Psoas muscle (tissue), 8 donors: Measurements from ENCODE around the gene SAE1. TPM values are rescaled to one million over a fixed set of nuclear protein-coding genes. Genes with fewer than 3 reads are reported as not detected.
A peak's percentile ranks its signal among the peaks of the same experiment; 100 is the strongest.

Experiments
- ATAC-seq, 4 donors: fragments of 200-7000 bp; cut with Tn5 transposase; one replicate each; pipeline ENCODE4 v1.9.1; 2020; ENCODE audit warnings: moderate library complexity in 3 of 4, mild to moderate bottlenecking in 2 of 4
- DNase-seq, 2 donors: peaks; one replicate each; pipeline ENCODE4 v3.0.0-alpha.2; 2020
- H3K27ac ChIP-seq: fragments of 200-600 bp; one replicate; pipeline ENCODE4 v1.8.0; 2022
- H3K27me3 ChIP-seq, 3 donors: fragments of 200-600 bp in 1 of 3; one replicate each; pipeline versions ENCODE4 v1.6.1 to v1.8.0; 2013 to 2022; ENCODE audit warnings: low read length in 2 of 3, mild to moderate bottlenecking in 2 of 3, moderate library complexity in 1 of 3; ENCODE audit not compliant: insufficient read depth in 3 of 3
- H3K36me3 ChIP-seq, 2 donors: fragments of 200-600 bp in 1 of 2; one replicate each; pipeline versions ENCODE4 v1.6.1 to v1.8.0; 2013 to 2022; ENCODE audit warnings: low read depth in 1 of 2, mild to moderate bottlenecking in 1 of 2, moderate library complexity in 1 of 2; ENCODE audit not compliant: insufficient read depth in 1 of 2
- H3K4me1 ChIP-seq: fragments of 200-600 bp; one replicate; pipeline ENCODE4 v1.8.0; 2022
- H3K4me3 ChIP-seq: fragments of 200-600 bp; one replicate; pipeline ENCODE4 v1.8.0; 2022; ENCODE audit warnings: mild to moderate bottlenecking
- H3K9me3 ChIP-seq: fragments of 200-600 bp; one replicate; pipeline ENCODE4 v1.8.0; 2022
- CTCF ChIP-seq: fragments of 200-600 bp; IDR thresholded peaks from one replicate; pipeline ENCODE4 v1.8.0; 2022; ENCODE audit warnings: antibody characterized with exemption
- WGBS, 3 donors: extraction: QIAGEN DNeasy Blood & Tissue Kit; methylation state at CpG; one replicate each; pipeline versions ENCODE4 v1.1.6 to v1.1.7; 2013; 5-methylcytosine and 5-hydroxymethylcytosine counted together
- intact Hi-C, 2 donors: fragments of 100-400 bp; cut with DNase I; formaldehyde crosslinking; loops; one replicate each; pipeline versions ENCODE4 v1.11.0 to v1.14.2; 2022
- polyA plus RNA-seq, 3 donors: library from polyadenylated mRNA; stranded (reverse); fragments of 200-250 nt; gene quantifications; one replicate each; pipeline ENCODE4 v1.2.3, GENCODE V29; 2013
- total RNA-seq, 4 donors: library from RNA; stranded (reverse); fragmentation: NEBNext Ultra II Directional in 2 of 4; extraction: Animal tissue kit (Norgen Biotek cat#: 25700) in 2 of 4; gene quantifications; one replicate each; pipeline versions ENCODE4 v1.2.1 to v1.2.4, GENCODE V29; 2021 to 2023
- donor health status: healthy with polysubstance abuse.
- donor health status: DM: no; HTN: no; CAD: no; lungs with moderate emphysema.
- donor health status: Bipolar disorder and iron deficiency.
- donor health status: healthy.
- donor health status: DM: yes; HTN: yes; CAD: no.
- donor health status: DM: no; HTN: no; CAD: no.
- donor health status: DM: no; HTN: no; CAD: no.
- donor health status: DM: yes; HTN: yes; CAD: no.

SAE1 gene
- total and polyA plus RNA-seq, 7 donors: 30.7 to 63.4 (median 42.0) TPM

- no peak for DNase-seq
- Histone ChIP-seq H3K4me3 (no peak overlapping the region), H3K27me3 (no peaks in the 10 kb centered on the region), H3K9me3 (no peaks in the 10 kb centered on the region), H3K4me1 (peaks cover 24% of the 10 kb centered on the region), H3K27ac (peak overlapping the region; percentile 38), H3K36me3 (peaks cover 0 to 2% of the 10 kb centered on the region in 2 donors)
- WGBS, 3 donors: 40 to 53% (median 46%) methylated on average over 3 of the region's 3 CpGs
- TF ChIP-seq CTCF: no peak
- intact Hi-C loops: loop anchor here in 1 of 2 donors (5.0 kb wide), 1 partner anchor 96 kb away; no protein-coding TSS in a partner anchor
- ATAC-seq: no peak
These were observed 122.8 kb downstream of the SAE1 start for GRCh38 chr19:47253467-47253881.

GRCh38 chr19:47253970-47254369, 123.3 kb downstream of the SAE1 start:
- H3K4me3 ChIP-seq: no peak overlapping the region
- DNase-seq: no peak
- no peak for TF ChIP-seq CTCF
- no peaks in the 10 kb centered on the region for H3K27me3 ChIP-seq
- peaks cover 0 to 7% of the 10 kb centered on the region in 2 donors for H3K36me3 ChIP-seq
- H3K4me1 ChIP-seq: peaks cover 27% of the 10 kb centered on the region
- no peaks in the 10 kb centered on the region for H3K9me3 ChIP-seq
- no peak for ATAC-seq
- intact Hi-C loops: loop anchor here in 1 of 2 donors (5.0 kb wide), 1 partner anchor 97 kb away; no protein-coding TSS in a partner anchor
- 77 to 82% (median 81%) methylated on average over 5 of the region's 5 CpGs for WGBS, 3 donors
- peak overlapping the region; percentile 38 for H3K27ac ChIP-seq

GRCh38 chr19:47255879-47256692, 125.5 kb downstream of the SAE1 start, which contains the start of gene CCDC9:
CCDC9 (plus strand) TSS chr19:47256525; CDS start chr19:47258401, 1,876 bp downstream.
- Histone ChIP-seq H3K9me3 (no peaks in the 10 kb centered on the region), H3K36me3 (peaks cover 0 to 29% of the 10 kb centered on the region in 2 donors), H3K27me3 (no peaks in the 10 kb centered on the region), H3K4me1 (peaks cover 30% of the 10 kb centered on the region), H3K4me3 (peak within 1 kb of the TSS; percentile 68), H3K27ac (peak within 1 kb of the TSS; percentile 89)
- WGBS, 3 donors: 12 to 21% (median 13%) methylated on average over 38 to 60 of the region's 60 CpGs
- TF ChIP-seq CTCF: no peak
- intact Hi-C loops: no loop called here
- DNase-seq (peak; percentile 97 to 99), ATAC-seq (peak; percentile 75 to 78 (median 78))

GRCh38 chr19:47256693-47257410, 126.2 kb downstream of the SAE1 start:
- intact Hi-C loops: loop anchor here in 1 of 2 donors (1.0 kb wide), 1 partner anchor 17 kb away; the partner anchor contains the start of gene INAFM1
- ATAC-seq: peak; percentile 82 to 86 (median 85)
- H3K4me3 ChIP-seq: peak overlapping the region; percentile 68

More at GRCh38 chr19:47256693-47257410, 126.2 kb downstream of the SAE1 start:
- H3K9me3 ChIP-seq: no peaks in the 10 kb centered on the region
- peaks cover 30% of the 10 kb centered on the region for H3K4me1 ChIP-seq
- peaks cover 0 to 35% of the 10 kb centered on the region in 2 donors for H3K36me3 ChIP-seq
- DNase-seq: peak; percentile 100
- peak overlapping the region; percentile 89 for H3K27ac ChIP-seq
- WGBS, 3 donors: 0 to 1% (median 0%) methylated on average over 33 to 52 of the region's 52 CpGs
- no peak for TF ChIP-seq CTCF
- H3K27me3 ChIP-seq: no peaks in the 10 kb centered on the region
